ENCODE measurements around the gene TYRO3. TPM values are rescaled to one million over a fixed set of nuclear protein-coding genes. Genes with fewer than 3 reads are reported as not detected.
A peak's percentile ranks its signal among the peaks of the same experiment; 100 is the strongest.
"Not testable (repeated sequence)": the region's sequence is repeated elsewhere in the genome, so short reads cannot be mapped to it uniquely, and the experiment has no call there.

Gene TYRO3
- polyA plus RNA-seq, 3 donors: 0.09 to 0.12 TPM; not detected in 1

GRCh38 chr15:41584636-41585126 is 25.7 kb downstream of the TYRO3 start:
- peaks cover 0 to 8% (median 0%) of the 10 kb centered on the region in 7 donors for H3K9me3 Mint-ChIP-seq
- no peak for DNase-seq
- peak overlapping the region; percentile 81 for H2AFZ ChIP-seq (ENCODE audit: insufficient read depth, low read depth, low read length, poor library complexity, severe bottlenecking)
- H3K4me1 ChIP-seq (ENCODE audit: control insufficient read depth in 1 of 2, insufficient read depth in 2 of 2, low read length in 2 of 2): peaks cover 7 to 12% of the 10 kb centered on the region in 2 donors
- 86% methylated on average over 2 of the region's 7 CpGs for WGBS (ENCODE audit: insufficient coverage)
- no peak overlapping the region for H3K27ac Mint-ChIP-seq
- no peaks in the 10 kb centered on the region for H3K79me2 ChIP-seq (ENCODE audit: insufficient read depth, low read length)
- H3K4me2 ChIP-seq (replicated peaks; ENCODE audit: extremely low read depth, low read length, poor library complexity, severe bottlenecking): peak overlapping the region; percentile 88
- H3K9ac ChIP-seq (ENCODE audit: insufficient read depth, low read length, poor library complexity, severe bottlenecking): peak overlapping the region; percentile 51
- H3K4me1 Mint-ChIP-seq: peaks cover 9% of the 10 kb centered on the region
- peaks cover 33 to 49% (median 37%) of the 10 kb centered on the region in 3 donors for H3K27me3 Mint-ChIP-seq (ENCODE audit: low read depth in 3 of 3)
- peak overlapping the region in 1 of 3 experiments; percentile 73 for H3K4me3 ChIP-seq (replicated peaks in 1 of 3; ENCODE audit: low read depth in 2 of 3, low read length in 3 of 3)
- H3K27ac ChIP-seq (ENCODE audit: low read depth in 1 of 2, low read length in 2 of 2): no peak overlapping the region
- intact Hi-C loops (cut with micrococcal nuclease): no loop called here
- no peak for TF ChIP-seq CTCF (IDR thresholded peaks at IDR 0.05)
- H3K4me3 Mint-ChIP-seq: peak overlapping the region; percentile 57 to 78
- no peaks in the 10 kb centered on the region for H4K20me1 ChIP-seq (ENCODE audit: insufficient read depth, low read length)
- H3K36me3 Mint-ChIP-seq: peaks cover 0 to 4% of the 10 kb centered on the region in 2 donors
- H3K27me3 ChIP-seq (ENCODE audit: control insufficient read depth in 2 of 2, insufficient read depth in 2 of 2, low read length in 2 of 2): peaks cover 8 to 29% of the 10 kb centered on the region in 2 donors
- H3K36me3 ChIP-seq (replicated peaks in 1 of 2; ENCODE audit: control insufficient read depth in 1 of 2, insufficient read depth in 2 of 2, low read length in 2 of 2): no peaks in the 10 kb centered on the region
- H3K9me3 ChIP-seq (replicated peaks in 1 of 2; ENCODE audit: control insufficient read depth in 1 of 2, insufficient read depth in 1 of 2, low read length in 2 of 2): no peaks in the 10 kb centered on the region

GRCh38 chr15:41585127-41586047 is 26.4 kb downstream of the TYRO3 start:
- peaks cover 35 to 51% (median 37%) of the 10 kb centered on the region in 3 donors for H3K27me3 Mint-ChIP-seq (ENCODE audit: low read depth in 3 of 3)
- no peak overlapping the region for H3K27ac Mint-ChIP-seq
- no peaks in the 10 kb centered on the region for H3K79me2 ChIP-seq (ENCODE audit: insufficient read depth, low read length)
- H3K4me1 Mint-ChIP-seq: peaks cover 9% of the 10 kb centered on the region
- no peaks in the 10 kb centered on the region for H3K36me3 ChIP-seq (replicated peaks in 1 of 2; ENCODE audit: control insufficient read depth in 1 of 2, insufficient read depth in 2 of 2, low read length in 2 of 2)
- no peaks in the 10 kb centered on the region for H4K20me1 ChIP-seq (ENCODE audit: insufficient read depth, low read length)
- H2AFZ ChIP-seq (ENCODE audit: insufficient read depth, low read depth, low read length, poor library complexity, severe bottlenecking): peak overlapping the region; percentile 81
- intact Hi-C loops (cut with micrococcal nuclease): no loop called here
- peaks cover 0 to 8% (median 0%) of the 10 kb centered on the region in 7 donors for H3K9me3 Mint-ChIP-seq
- peak overlapping the region; percentile 88 for H3K4me2 ChIP-seq (replicated peaks; ENCODE audit: extremely low read depth, low read length, poor library complexity, severe bottlenecking)
- TF ChIP-seq CTCF (IDR thresholded peaks at IDR 0.05): peak; percentile 44
- peaks cover 7 to 12% of the 10 kb centered on the region in 2 donors for H3K4me1 ChIP-seq (ENCODE audit: control insufficient read depth in 1 of 2, insufficient read depth in 2 of 2, low read length in 2 of 2)
- DNase-seq: peak; percentile 19 to 21 (median 21)
- H3K27me3 ChIP-seq (ENCODE audit: control insufficient read depth in 2 of 2, insufficient read depth in 2 of 2, low read length in 2 of 2): peaks cover 8 to 32% of the 10 kb centered on the region in 2 donors
- H3K4me3 Mint-ChIP-seq: peak overlapping the region; percentile 79 to 95
- 7% methylated on average over 75 of the region's 78 CpGs for WGBS (ENCODE audit: insufficient coverage)
- no peak overlapping the region for H3K27ac ChIP-seq (ENCODE audit: low read depth in 1 of 2, low read length in 2 of 2)
- peak overlapping the region; percentile 18 to 73 (median 22) for H3K4me3 ChIP-seq (replicated peaks in 1 of 3; ENCODE audit: low read depth in 2 of 3, low read length in 3 of 3)
- no peaks in the 10 kb centered on the region for H3K9me3 ChIP-seq (replicated peaks in 1 of 2; ENCODE audit: control insufficient read depth in 1 of 2, insufficient read depth in 1 of 2, low read length in 2 of 2)
- peak overlapping the region; percentile 51 for H3K9ac ChIP-seq (ENCODE audit: insufficient read depth, low read length, poor library complexity, severe bottlenecking)
- H3K36me3 Mint-ChIP-seq: peaks cover 0 to 4% of the 10 kb centered on the region in 2 donors

DNA sequence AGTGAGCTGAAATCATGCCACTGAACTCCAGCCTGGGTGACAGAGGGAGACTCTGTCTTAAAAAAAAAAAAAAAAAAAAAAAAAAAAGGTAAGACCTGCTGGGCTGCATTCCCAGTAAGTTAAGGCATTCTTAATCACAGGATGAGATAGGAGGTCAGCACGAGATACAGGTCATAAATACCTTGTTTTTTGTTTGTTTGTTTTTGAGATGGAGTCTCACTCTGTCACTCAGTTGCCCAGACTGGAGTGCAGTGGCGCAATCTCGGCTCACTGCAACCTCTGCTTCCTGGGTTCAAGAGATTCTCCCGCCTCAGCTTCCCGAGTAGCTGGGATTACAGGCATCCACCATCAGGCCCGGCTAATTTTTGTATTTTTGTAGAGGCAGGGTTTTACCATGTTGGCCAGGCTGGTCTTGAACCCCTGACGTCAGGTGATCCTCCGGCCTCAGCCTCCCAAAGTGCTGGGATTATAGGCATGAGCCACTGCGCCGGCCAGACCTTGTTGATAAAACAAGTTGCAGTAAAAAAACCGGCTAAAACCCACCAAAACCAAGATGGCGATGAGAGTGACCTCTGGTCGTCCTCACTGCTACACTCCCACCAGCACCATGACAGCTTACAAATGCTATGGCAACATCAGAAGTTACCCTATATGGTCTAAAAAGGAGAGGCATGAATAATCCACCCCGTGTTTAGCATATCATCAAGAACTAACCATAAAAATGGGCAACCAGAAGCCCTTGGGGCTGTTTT is 27.7 kb downstream of the TYRO3 start:
- intact Hi-C loops (cut with micrococcal nuclease); H3K36me3 Mint-ChIP-seq; H3K4me1 Mint-ChIP-seq; H3K9me3 ChIP-seq (replicated peaks in 1 of 2; ENCODE audit: control insufficient read depth in 1 of 2, insufficient read depth in 1 of 2, low read length in 2 of 2); H3K27ac ChIP-seq (ENCODE audit: low read depth in 1 of 2, low read length in 2 of 2); H3K9me3 Mint-ChIP-seq; H3K9ac ChIP-seq (ENCODE audit: insufficient read depth, low read length, poor library complexity, severe bottlenecking); H3K4me3 ChIP-seq (replicated peaks in 1 of 3; ENCODE audit: low read depth in 2 of 3, low read length in 3 of 3); H3K36me3 ChIP-seq (replicated peaks in 1 of 2; ENCODE audit: control insufficient read depth in 1 of 2, insufficient read depth in 2 of 2, low read length in 2 of 2); H3K79me2 ChIP-seq (ENCODE audit: insufficient read depth, low read length); H2AFZ ChIP-seq (ENCODE audit: insufficient read depth, low read depth, low read length, poor library complexity, severe bottlenecking); H4K20me1 ChIP-seq (ENCODE audit: insufficient read depth, low read length); H3K27ac Mint-ChIP-seq; H3K4me2 ChIP-seq (replicated peaks; ENCODE audit: extremely low read depth, low read length, poor library complexity, severe bottlenecking); DNase-seq: not testable (repeated sequence)
- Mint-ChIP-seq H3K27me3 (ENCODE audit: low read depth in 3 of 3) (peaks cover 31 to 49% (median 34%) of the 10 kb centered on the region in 3 donors), H3K4me3 (peak overlapping the region in 1 of 2 donors; percentile 7)
- Histone ChIP-seq H3K4me1 (ENCODE audit: control insufficient read depth in 1 of 2, insufficient read depth in 2 of 2, low read length in 2 of 2) (peaks cover 7 to 12% of the 10 kb centered on the region in 2 donors), H3K27me3 (ENCODE audit: control insufficient read depth in 2 of 2, insufficient read depth in 2 of 2, low read length in 2 of 2) (peaks cover 8 to 32% of the 10 kb centered on the region in 2 donors)
- WGBS (ENCODE audit: insufficient coverage): 97% methylated on average over 5 of the region's 14 CpGs

Data from CD14-positive monocyte (primary cell).